Mesothelial cell of epicardium (in vitro differentiated cells): ENCODE data around the gene MKRN2. TPM values are rescaled to one million over a fixed set of nuclear protein-coding genes. Genes with fewer than 3 reads are reported as not detected.
"Not testable (repeated sequence)": the region's sequence is repeated elsewhere in the genome, so short reads cannot be mapped to it uniquely, and the experiment has no call there.

Experiments
- DNase-seq, 2 experiments: peaks; one replicate each; pipeline ENCODE4 v3.0.0; 2021; ENCODE audit warnings: low spot score in 2 of 2; ENCODE audit not compliant: unreplicated experiment in 2 of 2
- H3K27ac Mint-ChIP-seq: 2 replicates; pipeline ENCODE4 v1.8.0; 2021; ENCODE audit warnings: mixed read lengths
- H3K27me3 Mint-ChIP-seq: 2 replicates; pipeline ENCODE4 v1.8.0; 2021; ENCODE audit warnings: low read depth, mixed read lengths
- H3K36me3 Mint-ChIP-seq: 2 replicates; pipeline ENCODE4 v1.8.0; 2021; ENCODE audit warnings: mixed read lengths
- H3K4me1 Mint-ChIP-seq: 2 replicates; pipeline ENCODE4 v1.8.0; 2021; ENCODE audit warnings: mixed read lengths
- H3K4me3 Mint-ChIP-seq: 2 replicates; pipeline ENCODE4 v1.8.0; 2021; ENCODE audit warnings: mild to moderate bottlenecking, moderate library complexity, mixed read lengths
- H3K9me3 Mint-ChIP-seq: 2 replicates; pipeline ENCODE4 v1.8.0; 2021; ENCODE audit warnings: mixed read lengths
- CTCF ChIP-seq: fragments of 200-600 bp; sonication (generic); IDR thresholded peaks from one replicate; pipeline ENCODE4 v1.5.0; 2021; ENCODE audit warnings: antibody characterized with exemption; ENCODE audit not compliant: unreplicated experiment
- total RNA-seq: library from RNA; stranded (reverse); gene quantifications from 3 replicates; pipeline ENCODE4 v1.2.1, GENCODE V29; 2021

Gene MKRN2
- total RNA-seq, 1 donor from 2014 or later: 34.2 TPM

GRCh38 chr3:12622335-12622734 is 65.4 kb downstream of the MKRN2 start:
- TF ChIP-seq CTCF: no peak
- Mint-ChIP-seq H3K4me1 (peaks cover 25% of the 10 kb centered on the region), H3K9me3 (no peaks in the 10 kb centered on the region), H3K27ac (peak overlapping the region; percentile 80), H3K27me3 (no peaks in the 10 kb centered on the region), H3K36me3 (peaks cover 5% of the 10 kb centered on the region), H3K4me3 (no peak overlapping the region)
- DNase-seq: no peak

DNA sequence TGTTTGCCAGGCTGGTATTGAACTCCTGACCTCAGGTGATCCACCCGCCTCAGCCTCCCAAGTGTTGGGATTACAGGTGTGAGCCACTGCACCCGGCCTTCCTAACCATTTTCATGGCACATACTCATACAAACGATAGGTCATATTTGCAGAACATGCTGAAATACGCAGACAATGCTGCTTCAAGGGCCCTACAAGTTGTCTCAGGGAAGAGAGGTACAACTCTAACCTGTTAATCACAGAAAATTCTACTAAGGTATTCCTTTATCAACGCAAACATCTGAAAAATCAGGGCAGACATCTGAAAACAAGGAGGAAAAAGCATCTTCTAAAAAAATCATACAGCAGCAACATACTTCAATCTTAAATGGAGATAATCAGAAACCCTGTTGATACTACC is 67.2 kb downstream of the MKRN2 start:
- Mint-ChIP-seq H3K27ac (peak overlapping the region; percentile 67), H3K4me3 (no peak overlapping the region), H3K4me1 (peaks cover 25% of the 10 kb centered on the region), H3K27me3 (no peaks in the 10 kb centered on the region), H3K9me3 (no peaks in the 10 kb centered on the region), H3K36me3 (no peaks in the 10 kb centered on the region)
- no peak for DNase-seq
- no peak for TF ChIP-seq CTCF

GRCh38 chr3:12624964-12625363 is 68.1 kb downstream of the MKRN2 start:
- not testable (repeated sequence) for DNase-seq, H3K4me3 Mint-ChIP-seq, H3K36me3 Mint-ChIP-seq, H3K9me3 Mint-ChIP-seq, H3K27me3 Mint-ChIP-seq
- Mint-ChIP-seq H3K27ac (peak overlapping the region; percentile 83), H3K4me1 (peaks cover 25% of the 10 kb centered on the region)

GRCh38 chr3:12627370-12627769 is 70.5 kb downstream of the MKRN2 start:
- H3K27ac Mint-ChIP-seq: peak overlapping the region; percentile 57
- H3K27me3 Mint-ChIP-seq: no peaks in the 10 kb centered on the region
- peaks cover 14% of the 10 kb centered on the region for H3K4me1 Mint-ChIP-seq
- H3K9me3 Mint-ChIP-seq: no peaks in the 10 kb centered on the region
- TF ChIP-seq CTCF: no peak
- no peak for DNase-seq
- no peaks in the 10 kb centered on the region for H3K36me3 Mint-ChIP-seq
- H3K4me3 Mint-ChIP-seq: no peak overlapping the region

DNA sequence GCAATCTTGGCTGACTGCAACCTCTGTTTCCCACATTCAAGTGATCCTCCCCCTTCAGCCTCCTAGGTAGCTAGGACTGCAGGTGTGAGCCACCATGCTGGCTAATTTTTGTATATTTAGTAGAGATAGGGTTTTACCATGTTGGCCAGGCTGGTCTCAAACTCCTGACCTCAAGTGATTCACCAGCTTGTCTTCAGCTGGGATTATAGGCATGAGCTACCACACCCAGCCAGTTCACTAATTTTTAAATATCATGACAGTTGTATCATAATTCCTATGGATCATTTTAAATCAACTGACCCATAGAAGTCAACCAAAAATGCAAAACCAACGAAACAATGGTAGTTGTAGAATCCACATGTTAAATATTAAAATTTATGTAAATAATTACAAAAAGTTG is 71.9 kb downstream of the MKRN2 start:
- Mint-ChIP-seq H3K4me3 (no peak overlapping the region), H3K9me3 (no peaks in the 10 kb centered on the region), H3K27ac (no peak overlapping the region), H3K4me1 (peaks cover 16% of the 10 kb centered on the region), H3K27me3 (no peaks in the 10 kb centered on the region), H3K36me3 (peaks cover 2% of the 10 kb centered on the region)
- no peak for DNase-seq
- TF ChIP-seq CTCF: no peak

GRCh38 chr3:12629560-12629959 is 72.7 kb downstream of the MKRN2 start:
- no peaks in the 10 kb centered on the region for H3K27me3 Mint-ChIP-seq
- no peak for TF ChIP-seq CTCF
- no peak overlapping the region for H3K27ac Mint-ChIP-seq
- DNase-seq: no peak
- no peaks in the 10 kb centered on the region for H3K9me3 Mint-ChIP-seq
- H3K4me1 Mint-ChIP-seq: peaks cover 9% of the 10 kb centered on the region
- H3K36me3 Mint-ChIP-seq: peaks cover 6% of the 10 kb centered on the region
- no peak overlapping the region for H3K4me3 Mint-ChIP-seq
